AG10803 (cell line): ENCODE measurements around the gene CGAS.

ENCODE experiments used
- DNase-seq: peaks from one replicate; pipeline ENCODE4 v3.0.0; 2010; ENCODE audit warnings: low read depth
- H3K4me3 ChIP-seq: 2 replicates; pipeline ENCODE4 v1.5.1; 2011; ENCODE audit warnings: mild to moderate bottlenecking, low read length, control low read depth
- TF ChIP-seq, protein P1 (sequence below): conservative IDR thresholded peaks from 2 replicates; pipeline ENCODE4 v1.5.1; 2011; ENCODE audit warnings: mild to moderate bottlenecking, low read length, control low read depth, inconsistent platforms

The CGAS gene

DNA sequence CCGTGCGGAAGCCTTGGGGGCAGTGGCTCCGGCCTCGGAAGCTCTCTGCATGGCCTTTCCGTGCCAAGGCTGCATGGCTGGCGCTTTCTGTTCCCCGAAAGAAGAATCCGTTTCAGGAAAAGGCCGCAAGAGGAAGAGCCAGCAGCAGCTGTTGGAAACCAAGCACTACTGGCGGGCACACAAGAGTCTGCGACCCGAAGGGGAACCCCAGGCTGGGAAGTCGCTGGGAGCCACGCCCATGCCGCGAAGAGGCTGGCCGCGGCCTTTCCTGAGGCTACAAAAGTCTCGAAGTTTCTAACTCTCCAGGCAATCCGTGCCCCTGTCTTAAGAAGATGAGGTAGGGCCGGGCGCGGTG lies at the start of gene CGAS:
Gene CGAS, minus strand, starts transcription at position 191 of the 355 bp plus-strand sequence. Its CDS starts 116 bp downstream, at position 75.
- TF ChIP-seq, protein P1, sequence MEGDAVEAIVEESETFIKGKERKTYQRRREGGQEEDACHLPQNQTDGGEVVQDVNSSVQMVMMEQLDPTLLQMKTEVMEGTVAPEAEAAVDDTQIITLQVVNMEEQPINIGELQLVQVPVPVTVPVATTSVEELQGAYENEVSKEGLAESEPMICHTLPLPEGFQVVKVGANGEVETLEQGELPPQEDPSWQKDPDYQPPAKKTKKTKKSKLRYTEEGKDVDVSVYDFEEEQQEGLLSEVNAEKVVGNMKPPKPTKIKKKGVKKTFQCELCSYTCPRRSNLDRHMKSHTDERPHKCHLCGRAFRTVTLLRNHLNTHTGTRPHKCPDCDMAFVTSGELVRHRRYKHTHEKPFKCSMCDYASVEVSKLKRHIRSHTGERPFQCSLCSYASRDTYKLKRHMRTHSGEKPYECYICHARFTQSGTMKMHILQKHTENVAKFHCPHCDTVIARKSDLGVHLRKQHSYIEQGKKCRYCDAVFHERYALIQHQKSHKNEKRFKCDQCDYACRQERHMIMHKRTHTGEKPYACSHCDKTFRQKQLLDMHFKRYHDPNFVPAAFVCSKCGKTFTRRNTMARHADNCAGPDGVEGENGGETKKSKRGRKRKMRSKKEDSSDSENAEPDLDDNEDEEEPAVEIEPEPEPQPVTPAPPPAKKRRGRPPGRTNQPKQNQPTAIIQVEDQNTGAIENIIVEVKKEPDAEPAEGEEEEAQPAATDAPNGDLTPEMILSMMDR: no peak
- DNase-seq: peak; percentile 76
- H3K4me3 ChIP-seq: peak within 1 kb of the TSS; percentile 79

DNA sequence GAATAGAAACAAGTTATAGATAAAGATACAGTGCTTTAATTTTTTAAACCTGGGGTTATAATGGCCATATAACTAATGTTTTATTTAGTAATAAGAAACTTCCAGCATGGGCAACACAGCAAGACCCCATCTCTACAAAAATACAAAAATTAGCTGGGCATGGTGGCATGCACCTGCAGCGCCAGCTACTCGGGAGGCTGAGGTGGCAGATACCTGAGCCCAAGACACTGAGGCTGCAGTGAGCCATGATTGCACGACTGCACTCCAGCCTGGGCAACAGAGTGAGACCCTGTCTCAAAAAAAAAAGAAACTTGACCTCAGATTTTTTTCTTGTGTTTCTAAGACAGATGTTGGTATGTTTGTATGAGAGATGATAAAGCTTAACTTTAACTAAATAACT lies 45.8 kb upstream of the CGAS start:
- no peak overlapping the region for H3K4me3 ChIP-seq
- no peak for DNase-seq
- TF ChIP-seq, protein P1: no peak

DNA sequence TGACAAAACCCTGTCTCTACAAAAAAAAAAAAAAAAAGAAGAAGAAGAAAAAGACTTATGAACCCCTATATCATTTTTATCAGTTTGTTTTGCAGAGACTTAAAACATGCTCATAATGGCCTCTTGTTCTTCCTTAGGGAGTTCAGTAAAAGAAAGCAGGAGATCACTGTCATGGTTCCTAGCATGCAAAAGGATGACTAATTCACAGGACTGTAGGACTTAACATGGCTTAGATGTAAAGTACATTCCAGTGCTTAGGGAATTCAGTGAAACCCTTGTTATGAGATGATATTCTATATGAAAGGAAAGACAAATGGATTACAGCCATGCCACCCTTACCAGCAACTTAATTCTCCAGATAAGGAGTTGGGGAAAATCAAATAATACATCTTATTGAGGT lies 39.3 kb upstream of the CGAS start:
- no peak overlapping the region for H3K4me3 ChIP-seq
- TF ChIP-seq, protein P1: no peak
- DNase-seq: no peak

DNA sequence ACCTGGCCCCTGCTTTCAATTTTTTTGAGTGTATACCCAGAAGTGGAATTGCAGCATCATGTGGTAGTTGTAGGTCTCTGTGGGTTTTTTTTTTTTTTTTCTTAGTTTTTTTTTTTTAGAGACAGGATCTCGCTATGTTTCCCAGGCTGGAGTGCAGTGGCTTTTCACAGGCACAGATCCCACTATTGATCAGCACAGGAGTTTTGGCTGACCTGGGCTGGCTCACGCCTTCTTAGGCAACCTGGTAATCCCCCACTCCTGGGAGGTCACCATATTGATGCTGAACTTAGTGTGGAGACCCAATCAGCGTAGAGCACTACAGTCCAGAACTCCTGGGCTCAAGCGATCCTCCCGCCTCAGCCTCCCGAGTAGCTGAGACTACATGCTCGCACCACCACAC lies 35.4 kb upstream of the CGAS start:
- no peak for DNase-seq
- H3K4me3 ChIP-seq: no peak overlapping the region
- TF ChIP-seq, protein P1: no peak

DNA sequence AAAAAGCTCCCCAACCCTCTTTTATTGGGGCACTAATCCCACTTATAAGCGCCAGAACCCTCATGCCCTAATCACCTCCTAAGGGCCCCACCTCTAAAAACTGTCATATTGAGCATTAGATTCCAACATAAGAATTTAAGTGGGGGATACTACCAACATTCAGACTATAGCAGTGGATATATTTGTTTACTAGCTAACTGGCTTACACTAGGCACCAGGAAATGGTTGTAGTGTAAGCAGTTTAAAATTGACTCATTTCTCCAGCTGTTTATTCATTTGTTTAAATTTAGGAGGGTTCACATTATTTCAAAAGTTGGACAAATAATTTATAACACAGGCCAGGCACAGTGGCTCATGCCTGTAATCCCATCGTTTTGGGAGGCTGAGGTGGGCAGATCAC lies 32.3 kb upstream of the CGAS start:
- DNase-seq: no peak
- H3K4me3 ChIP-seq: no peak overlapping the region
- TF ChIP-seq, protein P1: no peak

DNA sequence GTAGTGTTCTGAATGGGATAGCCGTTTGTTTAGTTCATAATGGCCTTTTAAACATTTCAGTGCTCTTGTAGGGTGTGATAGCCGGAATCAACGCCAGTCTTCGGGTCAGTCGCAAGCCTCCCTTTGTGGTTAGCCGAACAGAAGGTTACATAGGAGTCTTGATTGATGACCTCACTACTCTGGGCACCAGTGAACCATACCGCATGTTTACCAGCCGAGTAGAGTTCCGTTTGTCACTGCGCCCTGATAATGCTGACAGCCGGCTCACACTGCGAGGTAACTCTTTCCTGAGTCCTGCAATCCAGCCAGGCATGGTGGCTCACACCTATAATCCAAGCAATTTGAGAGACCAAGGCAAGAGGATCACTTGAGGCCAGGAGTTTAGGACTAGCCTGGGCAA lies 29.9 kb upstream of the CGAS start:
- DNase-seq: no peak
- TF ChIP-seq, protein P1: no peak
- no peak overlapping the region for H3K4me3 ChIP-seq

DNA sequence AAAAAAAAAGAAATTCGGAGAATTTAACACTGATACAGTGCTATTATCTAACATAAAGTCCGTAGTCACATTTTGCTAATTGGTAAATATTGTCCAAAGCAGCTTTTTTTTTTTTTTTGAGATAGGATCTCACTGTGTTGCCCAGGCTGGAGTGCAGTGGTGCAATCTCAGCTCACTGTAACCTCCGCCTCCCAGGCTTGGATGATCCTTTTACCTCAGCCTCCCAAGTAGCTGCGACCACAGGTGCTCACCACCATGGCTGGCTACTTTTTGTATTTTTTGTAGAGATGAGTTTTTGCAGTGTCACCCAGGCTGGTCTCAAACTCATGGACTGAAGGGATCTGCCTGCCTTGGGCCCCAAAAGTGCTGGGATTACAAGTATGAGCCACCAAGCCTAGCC lies 25.3 kb upstream of the CGAS start:
- TF ChIP-seq, protein P1: no peak
- no peak for DNase-seq
- H3K4me3 ChIP-seq: no peak overlapping the region
